Endothelial cell of umbilical vein (primary cell): ENCODE measurements around the gene PCNT.

Source experiments
- CTCF ChIP-seq, 2 donors: IDR thresholded peaks; 1 replicate in 1 of 2; 2 replicates in 1 of 2; pipeline ENCODE4 v1.5.1; 2011; ENCODE audit warnings: low read length in 2 of 2, mild to moderate bottlenecking in 2 of 2, moderate library complexity in 2 of 2, control low read depth in 1 of 2, inconsistent platforms in 1 of 2, low read depth in 1 of 2; ENCODE audit not compliant: insufficient read depth in 1 of 2; ENCODE audit errors: extremely low read depth in 1 of 2
- EZH2 ChIP-seq: IDR thresholded peaks from 2 replicates; pipeline ENCODE4 v1.6.1; 2012; ENCODE audit warnings: borderline replicate concordance, low read depth, mild to moderate bottlenecking, moderate library complexity, low read length, inconsistent platforms; ENCODE audit not compliant: severe bottlenecking
- FOS ChIP-seq: IDR thresholded peaks from 2 replicates; pipeline ENCODE4 v1.6.1; 2011; ENCODE audit warnings: mild to moderate bottlenecking, low read length, moderate library complexity, borderline replicate concordance; ENCODE audit not compliant: insufficient read depth
- GATA2 ChIP-seq: IDR thresholded peaks from 2 replicates; pipeline ENCODE4 v1.7.0; 2011; ENCODE audit warnings: low read depth, mild to moderate bottlenecking, moderate library complexity, mixed read lengths, low read length; ENCODE audit not compliant: insufficient read length, insufficient read depth
- JUN ChIP-seq: IDR thresholded peaks from 2 replicates; pipeline ENCODE4 v1.6.1; 2011; ENCODE audit warnings: borderline replicate concordance, low read depth; ENCODE audit not compliant: insufficient read length, insufficient read depth
- MAX ChIP-seq: IDR thresholded peaks from 2 replicates; pipeline ENCODE4 v1.6.1; 2011; ENCODE audit not compliant: insufficient read depth, insufficient read length
- MYC ChIP-seq: IDR thresholded peaks from one replicate; pipeline ENCODE4 v1.6.1; 2011; ENCODE audit warnings: mild to moderate bottlenecking, low read depth, low read length
- POLR2A ChIP-seq: IDR thresholded peaks from 2 replicates; pipeline ENCODE4 v1.6.1; 2012; ENCODE audit warnings: low read depth, mild to moderate bottlenecking, control low read depth, low read length
- POLR2AphosphoS5 ChIP-seq: IDR thresholded peaks from 2 replicates; pipeline ENCODE4 v1.6.1; 2012; ENCODE audit warnings: low read depth, mild to moderate bottlenecking, control low read depth, low read length, moderate library complexity; ENCODE audit not compliant: insufficient read depth

GRCh38 chr21:46411236-46411635, 87.3 kb downstream of the PCNT start:
- TF ChIP-seq CTCF (IDR thresholded peaks at IDR 0.05; ENCODE audit: extremely low read depth in 1 of 2, insufficient read depth in 1 of 2, low read depth in 1 of 2, low read length in 2 of 2), result no peak
- no peak for TF ChIP-seq MYC
- no peak for TF ChIP-seq POLR2AphosphoS5
- TF ChIP-seq MAX, result no peak
- TF ChIP-seq JUN, result no peak
- no peak for TF ChIP-seq POLR2A
- no peak for TF ChIP-seq EZH2
- no peak for TF ChIP-seq FOS
- no peak for TF ChIP-seq GATA2
